Measurements from ENCODE around the gene IMP4.
A peak's percentile ranks its signal among the peaks of the same experiment; 100 is the strongest.
"Not testable (repeated sequence)": the region's sequence is repeated elsewhere in the genome, so short reads cannot be mapped to it uniquely, and the experiment has no call there.

The IMP4 gene

DNA sequence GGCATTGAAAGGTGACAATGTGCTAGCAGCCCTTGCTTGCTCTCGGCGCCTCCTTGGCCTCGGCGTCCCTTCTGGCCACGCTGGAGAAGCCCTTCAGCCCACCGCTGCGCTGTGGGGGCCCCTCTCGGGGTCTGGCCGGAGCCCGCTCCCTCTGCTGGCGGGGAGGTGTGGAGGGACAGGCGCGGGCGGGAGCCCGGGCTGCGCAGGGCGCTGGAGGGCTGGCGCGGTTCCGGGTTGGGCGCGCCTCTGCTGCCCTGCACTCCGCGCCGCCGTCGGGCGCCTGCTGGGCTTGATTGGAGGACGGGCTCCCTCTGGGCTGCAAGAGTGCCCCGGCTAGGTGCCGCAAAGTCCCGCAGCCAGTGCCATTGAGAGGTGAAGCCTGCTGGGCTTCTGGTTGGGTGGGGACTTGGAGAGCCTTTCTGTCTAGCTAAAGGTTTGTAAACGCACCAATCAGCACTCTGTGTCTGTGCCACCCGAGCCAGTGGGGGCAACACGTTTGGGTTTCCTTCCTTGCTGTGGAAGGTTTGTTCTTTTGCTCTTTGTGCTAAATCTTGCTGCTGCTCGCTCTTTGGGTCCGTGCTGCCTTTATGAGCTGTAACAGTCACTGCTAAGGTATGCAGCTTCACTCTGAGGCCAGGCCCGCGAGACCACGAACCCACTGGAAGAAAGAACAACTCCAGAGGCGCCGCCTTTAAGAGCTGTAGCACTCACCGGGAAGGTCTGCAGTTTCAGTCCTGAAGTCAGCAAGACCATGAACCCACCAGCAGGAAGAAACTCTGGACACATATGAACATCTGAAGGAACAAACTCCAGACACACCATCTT lies 14.8 kb upstream of the IMP4 start:
- TF ChIP-seq, protein P1, sequence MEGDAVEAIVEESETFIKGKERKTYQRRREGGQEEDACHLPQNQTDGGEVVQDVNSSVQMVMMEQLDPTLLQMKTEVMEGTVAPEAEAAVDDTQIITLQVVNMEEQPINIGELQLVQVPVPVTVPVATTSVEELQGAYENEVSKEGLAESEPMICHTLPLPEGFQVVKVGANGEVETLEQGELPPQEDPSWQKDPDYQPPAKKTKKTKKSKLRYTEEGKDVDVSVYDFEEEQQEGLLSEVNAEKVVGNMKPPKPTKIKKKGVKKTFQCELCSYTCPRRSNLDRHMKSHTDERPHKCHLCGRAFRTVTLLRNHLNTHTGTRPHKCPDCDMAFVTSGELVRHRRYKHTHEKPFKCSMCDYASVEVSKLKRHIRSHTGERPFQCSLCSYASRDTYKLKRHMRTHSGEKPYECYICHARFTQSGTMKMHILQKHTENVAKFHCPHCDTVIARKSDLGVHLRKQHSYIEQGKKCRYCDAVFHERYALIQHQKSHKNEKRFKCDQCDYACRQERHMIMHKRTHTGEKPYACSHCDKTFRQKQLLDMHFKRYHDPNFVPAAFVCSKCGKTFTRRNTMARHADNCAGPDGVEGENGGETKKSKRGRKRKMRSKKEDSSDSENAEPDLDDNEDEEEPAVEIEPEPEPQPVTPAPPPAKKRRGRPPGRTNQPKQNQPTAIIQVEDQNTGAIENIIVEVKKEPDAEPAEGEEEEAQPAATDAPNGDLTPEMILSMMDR (IDR thresholded peaks at IDR 0.05; ENCODE audit: control insufficient read depth, extremely low read depth, insufficient read depth): no peak
- no peak for DNase-seq (ENCODE audit: low read depth)
- H3K4me3 ChIP-seq (ENCODE audit: low read depth, low read length): no peak overlapping the region

DNA sequence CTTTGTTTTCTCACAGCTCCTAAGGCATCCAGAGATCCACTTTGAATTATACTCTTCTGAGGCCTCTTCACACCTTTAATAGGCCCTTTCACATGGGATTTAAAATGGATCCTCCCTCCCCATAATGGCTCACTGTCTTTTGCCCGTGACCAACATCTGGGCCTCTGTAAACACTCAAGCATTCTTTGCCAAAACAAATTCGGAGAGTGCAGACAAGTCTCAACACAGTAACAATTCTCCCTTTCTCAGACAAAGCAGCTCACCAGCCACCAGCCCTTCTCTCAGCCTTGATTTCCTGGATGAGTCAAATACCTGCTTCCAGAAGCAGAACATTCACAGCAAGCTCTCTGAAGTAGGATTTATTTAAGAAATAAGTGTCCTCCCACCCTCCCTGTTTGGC lies 14.0 kb upstream of the IMP4 start:
- TF ChIP-seq, protein P1 (IDR thresholded peaks at IDR 0.05; ENCODE audit: control insufficient read depth, extremely low read depth, insufficient read depth): no peak

DNA sequence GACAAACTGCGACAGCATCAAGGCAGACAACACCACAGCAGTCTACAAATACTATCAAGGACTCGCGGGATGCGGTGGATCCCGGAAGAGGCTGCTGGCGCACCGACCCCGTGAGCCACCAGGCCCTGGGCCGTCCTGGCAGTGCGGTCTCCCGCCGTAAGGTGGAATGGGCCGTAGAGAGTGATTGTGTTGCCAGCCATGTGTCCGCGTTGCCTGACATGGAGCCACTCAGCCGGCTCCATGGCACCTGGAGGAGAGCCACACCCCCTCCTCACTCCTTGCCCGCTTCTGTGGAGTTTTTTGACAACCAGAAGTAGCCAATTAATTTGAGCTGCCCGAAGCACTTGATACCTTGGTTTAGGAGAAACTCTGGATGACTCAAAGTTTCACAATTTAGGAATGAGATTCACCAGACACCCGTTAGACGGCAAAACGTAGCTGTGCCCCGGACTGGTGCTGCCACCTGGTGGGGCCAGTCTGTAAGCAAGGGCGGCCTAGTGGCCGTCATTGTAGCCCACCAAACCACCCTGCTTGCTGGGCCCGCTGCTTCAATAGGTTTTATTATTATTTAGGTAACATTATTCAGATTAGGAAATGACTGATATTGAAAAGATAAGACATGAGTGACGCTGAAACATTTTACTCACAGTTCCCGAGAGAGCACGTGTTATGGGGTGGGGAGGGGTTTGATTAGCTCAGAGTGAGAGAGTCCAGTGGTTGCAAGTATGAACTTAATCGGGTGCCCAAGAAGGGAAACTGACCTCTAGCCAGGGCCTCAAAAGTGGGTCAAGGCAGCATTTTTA lies 10.2 kb upstream of the IMP4 start:
- H3K4me3 ChIP-seq (ENCODE audit: low read depth, low read length): no peak overlapping the region
- peak; percentile 26 for DNase-seq (ENCODE audit: low read depth)
- TF ChIP-seq, protein P1 (IDR thresholded peaks at IDR 0.05; ENCODE audit: control insufficient read depth, extremely low read depth, insufficient read depth): peak; percentile 83

More for the DNA sequence above, 14.0 kb upstream of the IMP4 start:
- DNase-seq (ENCODE audit: low read depth): no peak
- H3K4me3 ChIP-seq (ENCODE audit: low read depth, low read length): no peak overlapping the region

DNA sequence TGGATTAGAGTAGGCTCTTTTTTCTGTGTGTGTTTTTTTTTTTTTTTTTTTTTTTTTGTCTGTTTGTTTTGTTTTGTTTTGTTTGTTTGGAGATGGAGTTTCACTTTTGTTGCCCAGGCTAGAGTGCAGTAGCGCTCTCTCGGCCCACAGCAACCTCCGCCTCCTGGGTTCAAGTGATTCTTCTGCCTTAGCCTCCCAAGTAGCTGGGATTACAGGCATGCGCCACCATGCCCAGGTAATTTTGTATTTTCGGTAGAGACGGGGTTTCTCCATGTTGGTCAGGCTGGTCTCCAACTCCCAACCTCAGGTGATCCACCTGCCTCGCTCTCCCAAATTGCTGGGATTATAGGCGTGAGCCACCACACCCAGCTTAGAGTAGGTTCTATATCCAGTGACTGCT lies 9.4 kb upstream of the IMP4 start:
- not testable (repeated sequence) for H3K4me3 ChIP-seq (ENCODE audit: low read depth, low read length); DNase-seq (ENCODE audit: low read depth)

DNA sequence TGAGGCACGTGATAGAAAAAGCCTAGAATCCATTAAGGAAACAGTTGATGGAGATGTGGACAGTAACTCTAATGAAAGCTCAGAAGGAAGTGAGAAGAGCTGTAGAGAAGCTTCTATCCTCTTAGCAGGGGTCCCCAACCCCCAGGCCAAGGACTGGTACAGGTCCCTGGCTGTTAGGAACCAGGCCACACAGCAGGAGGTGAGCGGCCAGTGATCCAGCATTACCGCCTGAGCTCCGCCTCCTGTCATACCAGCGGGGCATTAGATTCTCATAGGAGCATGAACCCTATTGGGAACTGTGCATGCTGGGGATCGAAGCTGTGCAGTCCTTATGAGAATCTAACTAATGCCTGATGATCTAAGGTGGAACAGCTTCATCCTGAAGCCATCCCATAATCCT lies 8.7 kb upstream of the IMP4 start:
- DNase-seq (ENCODE audit: low read depth): no peak
- no peak overlapping the region for H3K4me3 ChIP-seq (ENCODE audit: low read depth, low read length)
- TF ChIP-seq, protein P1 (IDR thresholded peaks at IDR 0.05; ENCODE audit: control insufficient read depth, extremely low read depth, insufficient read depth): no peak

DNA sequence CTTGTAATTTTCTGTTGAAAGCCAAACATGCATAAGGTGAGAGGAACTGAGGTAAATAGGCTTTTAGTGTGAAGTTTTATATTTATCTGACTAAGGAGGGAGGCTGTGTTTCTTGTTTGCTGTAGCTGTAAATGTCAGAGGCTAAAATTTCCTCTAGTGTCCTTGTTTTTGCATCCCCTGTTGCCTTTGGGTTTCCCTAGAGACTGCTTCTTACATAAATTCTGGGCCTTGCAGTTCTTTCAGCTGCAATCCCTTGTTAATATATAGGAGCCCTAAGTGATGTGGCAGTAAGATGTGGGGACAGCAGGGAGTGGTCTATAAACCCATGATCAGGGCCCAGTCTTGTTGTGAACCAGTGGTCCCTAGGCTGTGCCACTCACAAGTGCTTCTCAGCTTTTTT lies 7.5 kb upstream of the IMP4 start:
- H3K4me3 ChIP-seq (ENCODE audit: low read depth, low read length): no peak overlapping the region
- DNase-seq (ENCODE audit: low read depth): no peak
- TF ChIP-seq, protein P1 (IDR thresholded peaks at IDR 0.05; ENCODE audit: control insufficient read depth, extremely low read depth, insufficient read depth): no peak

DNA sequence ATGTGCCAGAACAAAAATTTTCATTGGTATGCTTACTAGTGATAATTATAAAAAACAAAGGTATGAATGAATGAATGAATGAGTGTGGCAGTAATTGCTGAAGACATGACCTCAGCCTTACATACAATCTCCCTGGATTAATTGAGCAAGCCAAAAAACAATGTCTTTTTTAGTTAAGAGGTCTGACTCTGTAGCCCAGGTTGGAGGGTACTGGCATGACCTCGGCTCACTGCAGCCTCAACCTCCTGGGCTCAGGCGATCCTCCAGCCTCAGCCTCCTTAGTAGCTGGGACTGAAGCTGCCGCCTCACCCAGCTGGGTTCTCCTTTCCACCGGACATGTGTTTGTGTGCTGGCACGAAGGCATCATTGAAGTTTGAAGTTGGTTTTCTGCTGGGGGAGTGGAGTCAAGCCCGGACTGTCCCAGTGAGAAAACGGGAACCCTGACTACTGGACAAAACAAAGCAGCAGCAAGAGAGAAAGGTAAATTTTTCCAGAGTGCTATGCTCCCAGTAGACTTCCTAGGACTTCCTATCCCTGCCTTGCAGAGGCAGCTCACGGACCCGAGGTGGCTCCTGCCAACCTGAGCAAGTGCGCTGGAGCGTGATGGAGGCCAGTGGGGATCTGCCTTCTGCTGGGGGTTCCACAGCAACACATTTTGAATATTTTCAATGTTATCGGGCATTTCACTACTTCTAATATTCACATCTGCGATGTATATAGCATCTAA lies 6.4 kb upstream of the IMP4 start:
- H3K4me3 ChIP-seq (ENCODE audit: low read depth, low read length): no peak overlapping the region
- TF ChIP-seq, protein P1 (IDR thresholded peaks at IDR 0.05; ENCODE audit: control insufficient read depth, extremely low read depth, insufficient read depth): no peak
- no peak for DNase-seq (ENCODE audit: low read depth)

Measured in LNCaP clone FGC (cell line).